Duodenal mucosa (tissue), 2 donors: Measurements from ENCODE around the gene ADRA1B.

Experiments
- H3K27ac ChIP-seq: one replicate; pipeline ENCODE4 v1.7.0; 2013; ENCODE audit warnings: low read depth, low read length
- H3K27me3 ChIP-seq, 2 donors: one replicate each; pipeline ENCODE4 v1.7.0; 2013; ENCODE audit warnings: low read length in 2 of 2, control low read depth in 1 of 2; ENCODE audit not compliant: insufficient read depth in 2 of 2, control insufficient read depth in 1 of 2
- H3K36me3 ChIP-seq, 2 donors: one replicate each; pipeline ENCODE4 v1.7.0; 2013; ENCODE audit warnings: low read length in 2 of 2, control low read depth in 1 of 2; ENCODE audit not compliant: insufficient read depth in 2 of 2, control insufficient read depth in 1 of 2
- H3K4me1 ChIP-seq, 2 donors: one replicate each; pipeline ENCODE4 v1.7.0; 2013; ENCODE audit warnings: low read length in 2 of 2, control low read depth in 1 of 2; ENCODE audit not compliant: insufficient read depth in 2 of 2, control insufficient read depth in 1 of 2
- H3K4me3 ChIP-seq, 2 donors: one replicate each; pipeline ENCODE4 v1.7.0; 2013; ENCODE audit warnings: low read length in 2 of 2, low read depth in 1 of 2
- H3K9ac ChIP-seq, 2 donors: one replicate each; pipeline ENCODE4 v1.7.0; 2013; ENCODE audit warnings: low read length in 2 of 2, low read depth in 1 of 2
- H3K9me3 ChIP-seq, 2 donors: one replicate each; pipeline ENCODE4 v1.7.0; 2013; ENCODE audit warnings: low read length in 2 of 2, control low read depth in 1 of 2; ENCODE audit not compliant: control insufficient read depth in 1 of 2

Gene ADRA1B

DNA sequence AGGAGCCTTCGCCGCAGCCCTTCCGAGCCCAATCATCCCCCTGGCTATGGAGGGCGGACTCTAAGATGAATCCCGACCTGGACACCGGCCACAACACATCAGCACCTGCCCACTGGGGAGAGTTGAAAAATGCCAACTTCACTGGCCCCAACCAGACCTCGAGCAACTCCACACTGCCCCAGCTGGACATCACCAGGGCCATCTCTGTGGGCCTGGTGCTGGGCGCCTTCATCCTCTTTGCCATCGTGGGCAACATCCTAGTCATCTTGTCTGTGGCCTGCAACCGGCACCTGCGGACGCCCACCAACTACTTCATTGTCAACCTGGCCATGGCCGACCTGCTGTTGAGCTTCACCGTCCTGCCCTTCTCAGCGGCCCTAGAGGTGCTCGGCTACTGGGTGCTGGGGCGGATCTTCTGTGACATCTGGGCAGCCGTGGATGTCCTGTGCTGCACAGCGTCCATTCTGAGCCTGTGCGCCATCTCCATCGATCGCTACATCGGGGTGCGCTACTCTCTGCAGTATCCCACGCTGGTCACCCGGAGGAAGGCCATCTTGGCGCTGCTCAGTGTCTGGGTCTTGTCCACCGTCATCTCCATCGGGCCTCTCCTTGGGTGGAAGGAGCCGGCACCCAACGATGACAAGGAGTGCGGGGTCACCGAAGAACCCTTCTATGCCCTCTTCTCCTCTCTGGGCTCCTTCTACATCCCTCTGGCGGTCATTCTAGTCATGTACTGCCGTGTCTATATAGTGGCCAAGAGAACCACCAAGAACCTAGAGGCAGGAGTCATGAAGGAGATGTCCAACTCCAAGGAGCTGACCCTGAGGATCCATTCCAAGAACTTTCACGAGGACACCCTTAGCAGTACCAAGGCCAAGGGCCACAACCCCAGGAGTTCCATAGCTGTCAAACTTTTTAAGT lies 819 bp downstream of the ADRA1B start:
- Histone ChIP-seq H3K4me1 (peaks cover 10 to 17% of the 10 kb centered on the region in 2 donors), H3K9ac (no peak overlapping the region), H3K9me3 (no peaks in the 10 kb centered on the region), H3K27me3 (peaks cover 6 to 20% of the 10 kb centered on the region in 2 donors), H3K27ac (no peak overlapping the region), H3K4me3 (peak overlapping the region in 1 of 2 donors; percentile 30), H3K36me3 (no peaks in the 10 kb centered on the region)

DNA sequence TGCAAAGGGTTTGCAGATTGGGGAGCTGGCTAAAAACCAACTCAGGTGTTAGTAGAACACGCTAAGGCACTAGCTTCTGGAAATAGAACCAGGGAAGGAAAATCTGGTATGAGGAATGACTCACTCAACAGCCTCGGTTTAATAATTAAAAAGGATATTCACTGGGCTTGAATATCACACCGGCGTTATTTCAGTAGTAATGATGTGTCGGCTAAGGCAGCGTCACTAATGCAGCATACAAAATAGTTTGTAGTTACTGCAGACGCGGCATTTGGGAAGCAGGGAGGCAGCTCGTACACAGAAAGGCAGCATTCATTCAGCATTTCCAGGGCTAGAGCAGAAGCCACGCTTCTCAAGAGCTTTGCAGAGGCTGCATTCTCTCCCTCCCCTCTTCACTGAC lies 1.7 kb downstream of the ADRA1B start:
- Histone ChIP-seq H3K4me1 (peaks cover 6 to 8% of the 10 kb centered on the region in 2 donors), H3K9me3 (no peaks in the 10 kb centered on the region), H3K4me3 (no peak overlapping the region), H3K27ac (no peak overlapping the region), H3K9ac (no peak overlapping the region), H3K36me3 (no peaks in the 10 kb centered on the region), H3K27me3 (peaks cover 6 to 20% of the 10 kb centered on the region in 2 donors)

DNA sequence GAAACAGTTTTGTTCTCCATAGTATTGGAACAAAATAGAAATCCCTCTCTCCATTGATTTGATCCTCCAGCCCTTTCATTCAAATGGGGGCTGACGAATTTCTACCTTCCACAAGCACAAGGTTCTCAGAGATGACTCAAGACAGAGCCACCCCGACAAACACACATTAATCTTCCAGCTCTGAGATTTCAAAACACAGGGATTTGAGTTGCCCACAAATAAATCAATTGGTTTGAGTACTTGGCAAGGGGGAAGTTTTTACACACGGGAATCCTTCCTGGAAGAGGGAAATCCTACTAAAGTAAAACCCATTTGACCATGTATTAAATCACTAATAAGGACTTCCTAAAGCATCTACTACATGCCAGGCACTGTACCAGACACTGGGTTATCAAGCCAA lies 5.4 kb downstream of the ADRA1B start:
- Histone ChIP-seq H3K4me1 (peaks cover 0 to 4% of the 10 kb centered on the region in 2 donors), H3K27ac (no peak overlapping the region), H3K36me3 (no peaks in the 10 kb centered on the region), H3K27me3 (peaks cover 0 to 25% of the 10 kb centered on the region in 2 donors), H3K9ac (no peak overlapping the region), H3K4me3 (no peak overlapping the region), H3K9me3 (no peaks in the 10 kb centered on the region)

DNA sequence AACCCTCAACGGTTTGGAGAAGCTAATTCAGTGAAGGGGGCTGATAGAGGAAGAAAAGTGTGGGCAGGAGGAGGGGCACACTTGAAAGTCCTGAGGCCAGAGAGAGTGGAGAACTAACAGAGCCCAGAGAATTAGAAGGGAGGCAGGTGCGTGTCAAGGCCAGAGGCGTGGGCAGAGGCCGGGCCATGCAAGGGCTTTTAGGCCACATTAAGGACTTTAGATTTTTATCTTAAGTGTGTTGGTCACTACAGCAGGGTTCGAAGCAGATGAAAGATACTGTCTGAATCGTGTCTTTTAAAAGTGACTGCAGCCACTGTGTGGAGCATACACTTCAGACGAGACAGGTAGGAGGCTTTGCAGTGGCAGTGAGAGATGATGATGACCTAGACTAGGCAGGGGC lies 6.7 kb downstream of the ADRA1B start:
- H3K27me3 ChIP-seq, result peaks cover 0 to 16% of the 10 kb centered on the region in 2 donors
- no peak overlapping the region for H3K27ac ChIP-seq
- H3K9ac ChIP-seq, result no peak overlapping the region
- H3K4me1 ChIP-seq, result no peaks in the 10 kb centered on the region
- no peaks in the 10 kb centered on the region for H3K9me3 ChIP-seq
- no peaks in the 10 kb centered on the region for H3K36me3 ChIP-seq
- no peak overlapping the region for H3K4me3 ChIP-seq

DNA sequence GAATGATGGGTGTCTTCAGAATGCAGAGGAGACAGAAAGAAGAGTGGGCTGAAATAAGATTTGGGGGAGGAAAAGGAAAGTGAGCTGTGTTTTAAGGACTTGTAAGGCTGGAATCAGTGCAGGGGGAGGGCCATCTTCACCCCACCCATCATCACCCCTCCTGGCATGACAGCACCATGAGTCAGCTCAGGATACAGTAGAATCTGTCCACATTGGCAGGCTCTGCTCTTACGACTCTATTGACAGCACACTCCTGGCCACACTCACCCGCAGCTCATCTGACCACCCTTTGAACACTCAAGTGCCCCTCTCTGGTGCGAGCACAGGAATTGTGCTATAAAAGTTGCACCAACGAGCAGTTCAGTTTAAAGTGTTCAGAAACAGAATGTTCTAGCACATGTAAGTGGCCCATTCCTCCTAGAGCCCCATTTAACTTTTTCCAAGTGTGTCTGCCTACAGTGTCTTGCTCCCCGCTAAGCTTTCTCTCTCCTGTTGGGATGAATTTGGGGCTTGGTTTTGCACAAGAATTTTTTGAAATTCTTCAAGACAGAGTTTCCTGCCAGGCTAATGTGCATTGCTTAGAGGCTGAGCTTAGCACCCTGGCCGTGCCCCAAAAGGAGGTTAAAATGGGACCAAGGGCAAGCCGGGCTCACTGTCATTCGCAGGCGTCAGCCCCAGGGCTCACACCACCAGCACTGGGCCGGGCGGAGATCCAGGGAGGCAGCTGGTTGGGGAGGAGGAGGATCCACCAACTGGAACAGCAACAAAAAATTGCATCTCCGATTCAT lies 12.0 kb downstream of the ADRA1B start:
- Histone ChIP-seq H3K27ac (no peak overlapping the region), H3K4me3 (no peak overlapping the region), H3K4me1 (no peaks in the 10 kb centered on the region), H3K27me3 (peaks cover 0 to 11% of the 10 kb centered on the region in 2 donors), H3K36me3 (no peaks in the 10 kb centered on the region), H3K9ac (no peak overlapping the region), H3K9me3 (no peaks in the 10 kb centered on the region)

DNA sequence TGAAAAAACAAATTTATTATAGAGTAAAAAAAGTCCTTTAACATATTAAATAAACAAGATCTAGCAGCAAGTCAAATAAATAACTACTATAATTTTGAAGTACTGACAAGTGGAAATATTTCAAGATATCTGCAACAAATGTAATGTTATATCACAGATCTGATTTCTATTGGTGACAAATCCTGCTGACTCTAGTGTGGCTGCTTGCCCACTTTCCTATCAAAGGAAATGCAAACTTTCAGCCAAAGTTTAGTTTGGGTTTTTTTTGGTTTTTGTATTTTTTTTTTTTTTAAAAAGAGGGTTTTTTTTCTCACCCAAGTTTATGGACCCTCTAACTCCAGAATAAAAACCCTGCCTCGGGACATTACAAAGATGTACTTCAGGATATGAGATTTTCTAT lies 12.9 kb downstream of the ADRA1B start:
- H3K27ac ChIP-seq, result no peak overlapping the region

DNA sequence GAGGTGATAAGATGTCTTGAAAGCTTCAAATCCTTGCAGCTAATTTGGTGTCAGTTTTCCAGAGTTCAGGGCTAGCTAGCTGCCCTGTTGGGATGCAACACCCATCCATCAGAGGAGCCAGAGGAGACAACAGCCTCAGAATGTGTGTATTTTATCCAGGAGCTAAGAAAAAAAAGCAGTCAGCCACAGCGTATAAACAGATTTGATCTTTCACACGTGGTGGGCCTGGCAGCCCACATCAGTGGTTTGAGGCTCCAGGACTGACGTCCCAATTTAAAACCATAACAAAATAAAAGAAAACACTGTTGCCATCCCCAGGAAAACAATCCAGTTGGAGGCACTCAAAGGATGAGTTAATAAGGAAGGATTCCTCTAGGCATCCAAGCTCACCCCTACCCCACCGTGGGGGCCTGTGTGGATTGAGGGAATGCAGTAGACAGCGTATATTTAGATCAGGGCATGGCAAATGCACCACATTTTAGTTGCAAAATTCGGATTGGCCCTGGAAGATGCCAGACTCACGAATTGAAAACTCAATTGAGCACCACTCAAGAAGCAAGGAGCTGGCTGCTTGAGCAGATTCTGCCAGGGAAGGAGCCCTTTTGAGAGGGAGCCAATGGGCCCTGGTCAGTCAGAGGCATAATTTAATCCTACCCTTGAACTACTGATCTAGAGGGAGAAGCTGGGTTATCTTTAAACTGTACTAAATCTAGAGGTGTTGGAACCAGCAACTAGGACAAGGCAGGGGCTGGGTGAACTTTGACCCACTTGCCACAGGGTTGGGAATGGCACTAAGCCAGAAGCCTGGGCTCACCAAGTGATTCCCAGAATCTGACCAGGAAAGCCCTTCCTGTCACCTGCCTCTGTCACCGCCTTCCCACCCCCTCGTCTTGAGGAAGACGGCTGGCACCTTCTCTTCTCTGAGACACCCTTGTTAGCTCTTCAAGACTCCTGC lies 17.5 kb downstream of the ADRA1B start:
- Histone ChIP-seq H3K4me3 (no peak overlapping the region), H3K9me3 (no peaks in the 10 kb centered on the region), H3K9ac (no peak overlapping the region), H3K27me3 (no peaks in the 10 kb centered on the region), H3K36me3 (no peaks in the 10 kb centered on the region), H3K4me1 (peaks cover 5 to 6% of the 10 kb centered on the region in 2 donors), H3K27ac (no peak overlapping the region)

More for the DNA sequence above, 12.9 kb downstream of the ADRA1B start:
- Histone ChIP-seq H3K4me3 (no peak overlapping the region), H3K9ac (no peak overlapping the region), H3K36me3 (no peaks in the 10 kb centered on the region), H3K9me3 (no peaks in the 10 kb centered on the region), H3K4me1 (peaks cover 4% of the 10 kb centered on the region in 2 donors), H3K27me3 (peaks cover 0 to 6% of the 10 kb centered on the region in 2 donors)

DNA sequence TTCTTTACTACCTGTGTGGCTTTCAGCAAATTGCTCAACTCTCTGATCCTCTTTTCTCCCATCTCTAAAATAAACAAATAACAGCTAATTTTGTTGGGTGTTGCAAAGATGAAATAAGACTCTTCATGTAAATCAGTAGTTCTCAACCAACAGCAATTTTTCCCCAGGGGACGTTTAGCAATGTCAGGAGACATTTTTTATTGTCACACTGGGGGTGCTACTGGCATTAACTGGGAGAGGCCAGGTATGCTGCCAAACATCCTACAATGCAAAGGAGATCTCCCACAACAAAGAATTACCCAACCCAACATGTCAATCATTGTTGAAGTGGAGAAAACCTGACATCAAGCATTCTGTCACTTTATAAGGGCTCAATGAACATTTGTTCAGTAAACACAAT lies 19.7 kb downstream of the ADRA1B start:
- Histone ChIP-seq H3K36me3 (no peaks in the 10 kb centered on the region), H3K27me3 (no peaks in the 10 kb centered on the region), H3K9ac (no peak overlapping the region), H3K9me3 (no peaks in the 10 kb centered on the region), H3K27ac (no peak overlapping the region), H3K4me3 (no peak overlapping the region), H3K4me1 (peaks cover 5 to 6% of the 10 kb centered on the region in 2 donors)

DNA sequence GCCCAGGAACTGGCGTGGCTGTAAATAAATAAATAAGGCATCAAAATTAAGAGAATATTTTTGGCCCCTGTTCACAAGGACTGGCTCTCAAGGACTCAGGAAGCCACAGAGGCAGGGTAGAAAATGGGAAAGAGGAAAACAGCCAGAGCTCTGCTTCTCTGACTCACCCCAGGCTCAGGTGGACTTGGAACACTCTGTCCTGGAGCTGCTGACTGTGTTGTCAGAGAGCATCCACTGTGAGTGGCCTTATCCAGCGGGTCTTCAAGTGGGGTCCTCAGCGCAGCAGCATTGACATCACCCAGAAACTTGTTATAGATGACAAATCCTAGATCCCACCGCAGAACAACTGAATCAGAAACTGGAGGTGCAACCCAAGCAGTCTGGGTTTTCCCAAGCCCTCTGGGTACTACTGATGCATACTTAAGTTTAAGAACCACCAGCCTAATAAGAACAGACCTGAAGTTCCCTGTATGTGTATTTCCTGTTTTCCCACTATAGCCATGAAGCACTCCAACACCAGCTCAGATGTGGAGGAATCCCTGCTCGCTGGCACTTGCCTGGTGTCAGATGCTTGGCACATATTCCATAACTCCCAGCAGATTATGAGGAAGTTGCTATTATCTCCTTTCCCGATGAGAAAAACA lies 20.5 kb downstream of the ADRA1B start:
- H3K4me3 ChIP-seq, result no peak overlapping the region
- H3K36me3 ChIP-seq, result no peaks in the 10 kb centered on the region
- no peak overlapping the region for H3K9ac ChIP-seq
- H3K27me3 ChIP-seq, result no peaks in the 10 kb centered on the region
- H3K27ac ChIP-seq, result no peak overlapping the region
- H3K4me1 ChIP-seq, result peaks cover 5 to 6% of the 10 kb centered on the region in 2 donors
- H3K9me3 ChIP-seq, result no peaks in the 10 kb centered on the region
